GM12878 (cell line): Measurements from ENCODE around the gene COLQ. TPM values are rescaled to one million over a fixed set of nuclear protein-coding genes. Genes with fewer than 3 reads are reported as not detected.

ENCODE experiments used
- ATAC-seq: fragments of 200-7000 bp; cut with Tn5 transposase; 3 replicates; pipeline ENCODE4 v1.9.1; 2020; ENCODE audit warnings: mild to moderate bottlenecking, moderate library complexity
- BruUV-seq: library from RNA; stranded (reverse); fragments of 400-500 nt; replicated peaks from 2 replicates; lab custom pipeline; 2021; lab: Mats Ljungman, UMichigan
- CTCF ChIA-PET: fragments of 300-600 bp; sonication (Branson Sonifier 250); formaldehyde crosslinking; extraction: SDS; loops from one replicate; lab custom pipeline; 2021; ENCODE audit warnings: inconsistent platforms; lab: Yijun Ruan, JAX
- POLR2A ChIA-PET: fragments of 350-600 bp; formaldehyde crosslinking; extraction: SDS; loops from one replicate; lab custom pipeline; 2021; ENCODE audit warnings: inconsistent platforms; lab: Charles Lee
- RAD21 ChIA-PET: fragments of 300-600 bp; sonication (Branson Sonifier 250); formaldehyde crosslinking; loops from one replicate; lab custom pipeline; 2023; ENCODE audit warnings: antibody characterized with exemption; ENCODE audit not compliant: unreplicated experiment; lab: Charles Lee
- SMC1A ChIA-PET: fragments of 300-600 bp; sonication (Branson Sonifier 250); formaldehyde crosslinking; loops from one replicate; lab custom pipeline; 2023; ENCODE audit not compliant: unreplicated experiment, uncharacterized antibody; lab: Charles Lee
- DNase-seq: peaks from one replicate; pipeline ENCODE4 v3.0.0-alpha.2; 2011; ENCODE audit warnings: low read depth, low spot score
- FAIRE-seq: peaks from 3 replicates; lab custom pipeline; 2011; peaks lifted over from hg19 to GRCh38; lab: Jason Lieb, UNC
- H2AFZ ChIP-seq: 2 replicates; pipeline ENCODE4 v1.6.0; 2011; ENCODE audit warnings: low read depth, low read length, control low read depth; ENCODE audit not compliant: control insufficient read depth
- H3K27ac ChIP-seq: 2 replicates; pipeline ENCODE4 v1.5.1; 2011; ENCODE audit warnings: control low read depth; ENCODE audit not compliant: control insufficient read depth, insufficient read depth
- H3K27me3 ChIP-seq, 2 experiments: replicated peaks in 1 of 2; 2 replicates each; pipeline versions ENCODE4 v1.6.0 to v1.6.1; 2011; ENCODE audit warnings: low read length in 1 of 2; ENCODE audit not compliant: control insufficient read depth in 2 of 2, insufficient read depth in 2 of 2
- H3K36me3 ChIP-seq, 2 experiments: 2 replicates each; pipeline ENCODE4 v1.5.1; 2011; ENCODE audit warnings: low read length in 1 of 2; ENCODE audit not compliant: control insufficient read depth in 2 of 2, insufficient read depth in 2 of 2
- H3K4me1 ChIP-seq: 2 replicates; pipeline ENCODE4 v1.6.1; 2011; ENCODE audit warnings: mild to moderate bottlenecking, low read length, moderate library complexity, mixed read lengths; ENCODE audit not compliant: control insufficient read depth, insufficient read depth
- H3K4me2 ChIP-seq: 2 replicates; pipeline ENCODE4 v1.6.0; 2011; ENCODE audit warnings: control low read depth; ENCODE audit not compliant: control insufficient read depth, insufficient read depth
- H3K4me3 ChIP-seq: fragments of 200-600 bp; sonication (generic); 2 replicates; pipeline ENCODE4 v1.5.1; 2016
- H3K79me2 ChIP-seq: 2 replicates; pipeline ENCODE4 v1.6.0; 2011; ENCODE audit warnings: low read length; ENCODE audit not compliant: control insufficient read depth, insufficient read depth
- H3K9ac ChIP-seq: 2 replicates; pipeline ENCODE4 v1.8.0; 2011; ENCODE audit warnings: low read length, control low read depth, mixed read lengths; ENCODE audit not compliant: control insufficient read depth, insufficient read depth
- H3K9me3 ChIP-seq: replicated peaks from 3 replicates; pipeline ENCODE4 v1.5.1; 2011; ENCODE audit warnings: mild to moderate bottlenecking, low read length; ENCODE audit not compliant: control insufficient read depth, insufficient read depth
- H4K20me1 ChIP-seq: 2 replicates; pipeline ENCODE4 v1.6.0; 2011; ENCODE audit not compliant: control insufficient read depth, insufficient read depth
- BRCA1 ChIP-seq: IDR thresholded peaks from 2 replicates; pipeline ENCODE4 v1.6.1; 2011; ENCODE audit warnings: low read depth, low read length, improper control_type of control experiment
- CEBPB ChIP-seq, 2 experiments: fragments of 150-350 bp in 1 of 2; IDR thresholded peaks; 2 replicates each; pipeline ENCODE4 v1.6.1; 2012 to 2014; ENCODE audit warnings: low read depth in 2 of 2, low read length in 2 of 2, borderline replicate concordance in 1 of 2, inconsistent platforms in 1 of 2
- CEBPZ ChIP-seq: fragments of 150-350 bp; IDR thresholded peaks from 2 replicates; pipeline ENCODE4 v1.6.1; 2016; ENCODE audit warnings: low read depth, low read length
- FOXM1 ChIP-seq: IDR thresholded peaks from 2 replicates; pipeline ENCODE4 v1.6.1; 2012; ENCODE audit warnings: low read depth, mild to moderate bottlenecking, inconsistent platforms, low read length, moderate library complexity
- GATAD2B ChIP-seq: fragments of 450-650 bp; conservative IDR thresholded peaks from 2 replicates; pipeline ENCODE4 v1.6.1; 2017; ENCODE audit warnings: low read depth, mild to moderate bottlenecking, moderate library complexity
- HDAC6 ChIP-seq: fragments of 200-600 bp; sonication (generic); IDR thresholded peaks from one replicate; pipeline ENCODE4 v1.8.0; 2017; ENCODE audit warnings: antibody characterized with exemption; ENCODE audit not compliant: unreplicated experiment
- IKZF2 ChIP-seq, 2 experiments: fragments of 450-650 bp; IDR thresholded peaks; 2 replicates each; pipeline ENCODE4 v1.6.1; 2017; ENCODE audit warnings: mild to moderate bottlenecking in 2 of 2, moderate library complexity in 2 of 2
- MEF2A ChIP-seq: IDR thresholded peaks from 2 replicates; pipeline ENCODE4 v1.6.1; 2011; ENCODE audit warnings: low read depth, mild to moderate bottlenecking, low read length, moderate library complexity; ENCODE audit not compliant: insufficient read depth
- NFYA ChIP-seq: IDR thresholded peaks from 2 replicates; pipeline ENCODE4 v1.6.1; 2011; ENCODE audit warnings: low read depth, mild to moderate bottlenecking, low read length, improper control_type of control experiment, borderline replicate concordance
- NR2C1 ChIP-seq: fragments of 450-650 bp; IDR thresholded peaks from 2 replicates; pipeline ENCODE4 v1.6.1; 2017; ENCODE audit warnings: antibody characterized with exemption, mild to moderate bottlenecking, moderate library complexity
- NR2C2 ChIP-seq: IDR thresholded peaks from 2 replicates; pipeline ENCODE4 v1.6.1; 2011; ENCODE audit warnings: borderline replicate concordance, low read depth; ENCODE audit not compliant: control insufficient read depth, insufficient read length
- NR2F1 ChIP-seq: fragments of 450-650 bp; conservative IDR thresholded peaks from 2 replicates; pipeline ENCODE4 v1.6.1; 2017; ENCODE audit warnings: mild to moderate bottlenecking
- RB1 ChIP-seq: fragments of 450-650 bp; formaldehyde crosslinking; IDR thresholded peaks from 2 replicates; pipeline ENCODE4 v1.6.1; 2017; ENCODE audit warnings: mild to moderate bottlenecking, borderline replicate concordance
- SUPT20H ChIP-seq: IDR thresholded peaks from 2 replicates; pipeline ENCODE4 v1.6.1; 2011; ENCODE audit warnings: low read depth, mild to moderate bottlenecking, low read length, moderate library complexity, borderline replicate concordance; ENCODE audit not compliant: control insufficient read depth
- TCF3 ChIP-seq: IDR thresholded peaks from 2 replicates; pipeline ENCODE4 v1.6.1; 2012; ENCODE audit warnings: low read depth, mild to moderate bottlenecking, low read length, borderline replicate concordance; ENCODE audit not compliant: insufficient read depth
- WRNIP1 ChIP-seq: IDR thresholded peaks from 2 replicates; pipeline ENCODE4 v1.6.1; 2011; ENCODE audit warnings: low read depth, low read length, improper control_type of control experiment, borderline replicate concordance
- ZBTB4 ChIP-seq: fragments of 450-650 bp; formaldehyde crosslinking; IDR thresholded peaks from 2 replicates; pipeline ENCODE4 v1.4.0; 2022; ENCODE audit warnings: mild to moderate bottlenecking, moderate library complexity
- WGBS: methylation state at CpG from one replicate; pipeline ENCODE4 v1.1.6; 2016; ENCODE audit warnings: low lambda C conversion rate; ENCODE audit not compliant: insufficient replicate concordance, insufficient coverage; ENCODE audit errors: missing lambda C conversion rate; 5-methylcytosine and 5-hydroxymethylcytosine counted together
- in situ Hi-C: fragments of 300-500 bp; cut with MboI; formaldehyde crosslinking; loops from 9 replicates; pipeline ENCODE4 v1.14.3; 2018; ENCODE audit warnings: mixed read lengths
- intact Hi-C: fragments of 100-400 bp; cut with micrococcal nuclease; formaldehyde crosslinking; loops from one replicate; pipeline ENCODE4 v1.14.2; 2022; ENCODE audit not compliant: unreplicated experiment
- polyA plus RNA-seq, 11 experiments: library from polyadenylated mRNA; depleted of rRNA in 4 of 11; unstranded in 6 of 11; stranded (reverse) in 5 of 11; fragments of >200 nt; fragmentation: Nextera tagmentation in 4 of 11; fragmentation: Illumina TruSeq in 1 of 11; extraction: Ambion mirVana in 4 of 11; extraction: Trizol in 1 of 11; gene quantifications; 1 replicate in 1 of 11; 2 replicates in 10 of 11; pipeline versions ENCODE4 v1.2.1 to v1.2.3, GENCODE V29; 2011 to 2016; ENCODE audit warnings: inconsistent platforms in 2 of 11, missing spikeins in 2 of 11, low read depth in 1 of 11
- total RNA-seq, 4 experiments: library from RNA; depleted of rRNA in 3 of 4; stranded (reverse); fragments of >200 nt in 3 of 4; fragmentation: Illumina TruSeq in 1 of 4; extraction: Trizol in 1 of 4; gene quantifications; 2 replicates each; pipeline versions ENCODE4 v1.2.1 to v1.2.3, GENCODE V29; 2013 to 2021

COLQ gene
- total and polyA plus RNA-seq, 10 of the 15 experiments (the other 5 are each of a cell fraction or from before 2014, with no cell fraction given): 0.13 to 2.7 (median 0.70) TPM

- Histone ChIP-seq H3K4me2 (no peak overlapping the region), H3K27ac (no peak overlapping the region), H3K4me3 (no peak overlapping the region), H4K20me1 (no peaks in the 10 kb centered on the region; the same call in 1 of the 2 replicates), H3K9ac (no peak overlapping the region), H3K79me2 (peaks cover 16% of the 10 kb centered on the region), H3K9me3 (no peaks in the 10 kb centered on the region), H3K36me3 (peaks cover 6 to 36% of the 10 kb centered on the region in 2 experiments), H3K27me3 (no peaks in the 10 kb centered on the region), H2AFZ (no peak overlapping the region), H3K4me1 (no peaks in the 10 kb centered on the region; the same call in 1 of the 2 replicates)
- WGBS: 96% methylated on average over 1 of the region's 1 CpG
- POLR2A ChIA-PET: interaction anchor here (1.5 kb wide), 1 partner anchor 15 kb away, joined by 3 read pairs; no protein-coding TSS in a partner anchor
- CTCF ChIA-PET: interaction anchor here (0.6 to 2.1 kb wide), 4 partner anchors 8 to 93 kb away, joined by 3 to 5 read pairs (median 4); no protein-coding TSS in a partner anchor
- RAD21 ChIA-PET: interaction anchor here (0.6 to 1.3 kb wide), 3 partner anchors 33 to 334 kb away, joined by 3 to 5 read pairs (median 4); partner anchors contain the start of gene RBSN
- no TSS peak for BruUV-seq
- in situ Hi-C loops: no loop called here
- SMC1A ChIA-PET: interaction anchor here (1.4 to 3.2 kb wide), 3 partner anchors 9 to 123 kb away, joined by 4 to 12 read pairs (median 4); no protein-coding TSS in a partner anchor
- no peak for ATAC-seq
- intact Hi-C loops: no loop called here
- DNase-seq: no peak
- no peak for FAIRE-seq
- TF ChIP-seq ZBTB4 (CRISPR knock-in tag): no peak
- TF ChIP-seq WRNIP1: no peak
- TF ChIP-seq RB1: no peak
- no peak for TF ChIP-seq CEBPB (IDR thresholded peaks at IDR 0.05; ENCODE audit: borderline replicate concordance in 1 of 2, low read depth in 2 of 2, low read length in 2 of 2)
- no peak for TF ChIP-seq MEF2A
- TF ChIP-seq NR2F1: no peak
- no peak for TF ChIP-seq IKZF2 (IDR thresholded peaks at IDR 0.05)
- no peak for TF ChIP-seq NFYA
- no peak for TF ChIP-seq FOXM1
- TF ChIP-seq NR2C1: no peak
- TF ChIP-seq TCF3: no peak
- no peak for TF ChIP-seq BRCA1
- TF ChIP-seq NR2C2: no peak
- no peak for TF ChIP-seq GATAD2B
- TF ChIP-seq CEBPZ: no peak
- no peak for TF ChIP-seq SUPT20H
- no peak for TF ChIP-seq HDAC6
Measured at GRCh38 chr3:15433531-15433930, 88.0 kb downstream of the COLQ start.
